H1 (cell line): ENCODE results near the gene FIBIN. TPM values are rescaled to one million over a fixed set of nuclear protein-coding genes. Genes with fewer than 3 reads are reported as not detected.

Experiments
- CTCF ChIA-PET: fragments of 300-600 bp; sonication (Branson Sonifier 250); formaldehyde crosslinking; loops from one replicate; lab custom pipeline; 2021; ENCODE audit not compliant: partially characterized antibody; lab: Charles Lee
- POLR2A ChIA-PET: fragments of 300-600 bp; sonication (Branson Sonifier 250); formaldehyde crosslinking; loops from one replicate; lab custom pipeline; 2021; ENCODE audit warnings: inconsistent platforms; ENCODE audit not compliant: partially characterized antibody; lab: Charles Lee
- DNase-seq, 2 experiments: peaks; one replicate each; pipeline versions ENCODE4 v3.0.0 to v3.0.0-alpha.2; 2010 to 2022; ENCODE audit warnings: low spot score in 2 of 2, low read depth in 1 of 2, mixed read lengths in 1 of 2
- FAIRE-seq: peaks from 2 replicates; lab custom pipeline; 2011; peaks lifted over from hg19 to GRCh38; lab: Jason Lieb, UNC
- H2AFZ ChIP-seq: 2 replicates; pipeline ENCODE4 v1.8.1; 2012; ENCODE audit warnings: low read length, inconsistent platforms
- H2AK5ac ChIP-seq: 2 replicates; pipeline ENCODE4 v1.6.1; 2013; ENCODE audit warnings: low read depth, low read length
- H2BK120ac ChIP-seq: replicated peaks from 2 replicates; pipeline ENCODE3; 2013; ENCODE audit warnings: low read depth, low read length, inconsistent platforms
- H2BK12ac ChIP-seq: 2 replicates; pipeline ENCODE4 v1.6.1; 2013; ENCODE audit warnings: low read depth, low read length
- H2BK15ac ChIP-seq: 2 replicates; pipeline ENCODE4 v1.6.1; 2013; ENCODE audit warnings: low read length
- H2BK20ac ChIP-seq: 2 replicates; pipeline ENCODE4 v1.6.1; 2013; ENCODE audit warnings: low read length
- H2BK5ac ChIP-seq: 2 replicates; pipeline ENCODE4 v1.6.1; 2013; ENCODE audit warnings: low read depth, low read length
- H3K14ac ChIP-seq: 2 replicates; pipeline ENCODE4 v1.6.1; 2013; ENCODE audit warnings: inconsistent platforms; ENCODE audit not compliant: insufficient read length
- H3K18ac ChIP-seq: 2 replicates; pipeline ENCODE4 v1.6.1; 2013; ENCODE audit warnings: low read length; ENCODE audit errors: extremely low read depth
- H3K23ac ChIP-seq: 2 replicates; pipeline ENCODE4 v1.6.1; 2013; ENCODE audit warnings: inconsistent platforms; ENCODE audit not compliant: insufficient read length
- H3K23me2 ChIP-seq: 2 replicates; pipeline ENCODE4 v1.6.1; 2013; ENCODE audit warnings: low read depth, low read length
- H3K27ac ChIP-seq: 2 replicates; pipeline ENCODE4 v1.6.1; 2011; ENCODE audit warnings: low read depth, low read length, inconsistent platforms
- H3K27me3 ChIP-seq, 4 experiments: replicated peaks in 1 of 4; 1 replicate in 1 of 4; 2 replicates in 3 of 4; pipeline versions ENCODE4 v1.6.1 to v1.8.1; 2011 to 2013; ENCODE audit warnings: low read length in 3 of 4, mild to moderate bottlenecking in 3 of 4, inconsistent platforms in 2 of 4, mixed read lengths in 2 of 4, moderate library complexity in 1 of 4; ENCODE audit not compliant: control insufficient read depth in 3 of 4, insufficient read depth in 3 of 4; ENCODE audit errors: extremely low read depth in 1 of 4
- H3K36me3 ChIP-seq, 4 experiments: 2 replicates each; pipeline versions ENCODE4 v1.6.1 to v1.8.1; 2011 to 2013; ENCODE audit warnings: mild to moderate bottlenecking in 4 of 4, low read length in 3 of 4, moderate library complexity in 2 of 4, control low read depth in 1 of 4, inconsistent platforms in 1 of 4; ENCODE audit not compliant: insufficient read depth in 4 of 4, control insufficient read depth in 2 of 4
- H3K4ac ChIP-seq: replicated peaks from 2 replicates; pipeline ENCODE3; 2013; ENCODE audit warnings: low read length, low read depth, mixed read lengths, inconsistent platforms; ENCODE audit not compliant: insufficient read length
- H3K4me1 ChIP-seq, 4 experiments: replicated peaks in 1 of 4; 1 replicate in 1 of 4; 2 replicates in 3 of 4; pipeline versions ENCODE4 v1.6.1 to v1.8.1; 2011 to 2013; ENCODE audit warnings: low read length in 3 of 4, inconsistent platforms in 2 of 4, mixed read lengths in 1 of 4; ENCODE audit not compliant: insufficient read depth in 4 of 4, control insufficient read depth in 3 of 4
- H3K4me2 ChIP-seq, 2 experiments: 2 replicates each; pipeline versions ENCODE4 v1.6.1 to v1.8.1; 2011 to 2013; ENCODE audit warnings: low read depth in 2 of 2, low read length in 2 of 2, control low read depth in 1 of 2, inconsistent platforms in 1 of 2, mild to moderate bottlenecking in 1 of 2; ENCODE audit not compliant: insufficient read depth in 1 of 2
- H3K4me3 ChIP-seq, 4 experiments: fragments of 200-600, 300-600 bp in 1 of 4; sonication (generic), shearing (Covaris generic), sonication (Bioruptor Twin) in 1 of 4; 2 replicates each; pipeline versions ENCODE4 v1.5.1 to v1.8.1; 2011 to 2016; ENCODE audit warnings: low read length in 4 of 4, low read depth in 3 of 4, control low read depth in 2 of 4, inconsistent platforms in 2 of 4, mild to moderate bottlenecking in 2 of 4, mixed read lengths in 1 of 4, moderate library complexity in 1 of 4; ENCODE audit not compliant: insufficient read depth in 2 of 4; ENCODE audit errors: extremely low read depth in 1 of 4
- H3K56ac ChIP-seq: replicated peaks from 2 replicates; pipeline ENCODE3; 2013; ENCODE audit warnings: low read depth, mild to moderate bottlenecking, mixed read lengths, low read length, inconsistent platforms; ENCODE audit not compliant: insufficient read length
- H3K79me1 ChIP-seq: 2 replicates; pipeline ENCODE4 v1.6.1; 2013; ENCODE audit warnings: low read depth, low read length, control low read depth
- H3K79me2 ChIP-seq, 2 experiments: 2 replicates each; pipeline versions ENCODE4 v1.6.1 to v1.8.1; 2012 to 2013; ENCODE audit warnings: low read length in 2 of 2, mild to moderate bottlenecking in 2 of 2, inconsistent platforms in 1 of 2; ENCODE audit not compliant: insufficient read depth in 2 of 2, control insufficient read depth in 1 of 2
- H3K9ac ChIP-seq, 4 experiments: replicated peaks in 1 of 4; 1 replicate in 1 of 4; 2 replicates in 3 of 4; pipeline versions ENCODE4 v1.6.1 to v1.8.1; 2011 to 2013; ENCODE audit warnings: low read depth in 3 of 4, low read length in 3 of 4, control low read depth in 2 of 4, mild to moderate bottlenecking in 2 of 4, moderate library complexity in 2 of 4, inconsistent platforms in 1 of 4; ENCODE audit errors: extremely low read depth in 1 of 4
- H3K9me3 ChIP-seq, 2 experiments: 2 replicates each; pipeline versions ENCODE4 v1.6.1 to v1.8.1; 2012 to 2013; ENCODE audit warnings: mild to moderate bottlenecking in 2 of 2, moderate library complexity in 2 of 2, control low read depth in 1 of 2, inconsistent platforms in 1 of 2, low read depth in 1 of 2, low read length in 1 of 2, mixed read lengths in 1 of 2; ENCODE audit not compliant: insufficient read depth in 2 of 2
- H4K20me1 ChIP-seq, 2 experiments: replicated peaks in 1 of 2; 2 replicates each; pipeline versions ENCODE3 to v1.8.1; 2011 to 2013; ENCODE audit warnings: inconsistent platforms in 2 of 2, low read length in 2 of 2, mild to moderate bottlenecking in 1 of 2; ENCODE audit not compliant: insufficient read depth in 2 of 2, control insufficient read depth in 1 of 2
- H4K5ac ChIP-seq: 2 replicates; pipeline ENCODE4 v1.6.1; 2013; ENCODE audit warnings: low read length, low read depth, mixed read lengths, inconsistent platforms; ENCODE audit not compliant: insufficient read length
- H4K8ac ChIP-seq: 2 replicates; pipeline ENCODE4 v1.8.0; 2013; ENCODE audit warnings: mild to moderate bottlenecking, moderate library complexity, low read length, inconsistent platforms; ENCODE audit not compliant: insufficient read depth; ENCODE audit errors: extremely low read depth
- H4K91ac ChIP-seq: replicated peaks from 2 replicates; pipeline ENCODE3; 2013; ENCODE audit warnings: low read length, mixed read lengths, inconsistent platforms; ENCODE audit not compliant: insufficient read length
- BRCA1 ChIP-seq: IDR thresholded peaks from 2 replicates; pipeline ENCODE4 v1.6.1; 2012; ENCODE audit warnings: low read depth, low read length, improper control_type of control experiment
- CEBPB ChIP-seq: IDR thresholded peaks from 2 replicates; pipeline ENCODE4 v1.6.1; 2012; ENCODE audit warnings: low read depth, low read length
- CREB1 ChIP-seq: IDR thresholded peaks from 2 replicates; pipeline ENCODE4 v1.6.1; 2012; ENCODE audit warnings: inconsistent platforms
- HDAC6 ChIP-seq: IDR thresholded peaks from one replicate; pipeline ENCODE4 v1.7.1; 2012; ENCODE audit warnings: low read depth, mild to moderate bottlenecking, inconsistent platforms, low read length, moderate library complexity
- JUN ChIP-seq: IDR thresholded peaks from 2 replicates; pipeline ENCODE4 v1.6.1; 2011; ENCODE audit warnings: low read depth, mild to moderate bottlenecking, improper control_type of control experiment, low read length
- KDM4A ChIP-seq: IDR thresholded peaks from one replicate; pipeline ENCODE4 v1.7.1; 2012; ENCODE audit warnings: low read depth, mild to moderate bottlenecking, moderate library complexity, low read length, inconsistent platforms; ENCODE audit not compliant: severe bottlenecking
- KDM5A ChIP-seq: fragments of 200-600 bp; IDR thresholded peaks from 2 replicates; pipeline ENCODE4 v1.7.1; 2012; ENCODE audit warnings: mild to moderate bottlenecking, low read length, inconsistent platforms, mixed read lengths
- POLR2AphosphoS5 ChIP-seq: IDR thresholded peaks from 2 replicates; pipeline ENCODE4 v1.6.1; 2011; ENCODE audit warnings: low read depth, low read length
- RAD21 ChIP-seq, 2 experiments: IDR thresholded peaks in 1 of 2; conservative IDR thresholded peaks in 1 of 2; 2 replicates each; pipeline ENCODE4 v1.6.1; 2011; ENCODE audit warnings: low read depth in 2 of 2, low read length in 2 of 2, improper control_type of control experiment in 1 of 2, inconsistent platforms in 1 of 2, mild to moderate bottlenecking in 1 of 2, moderate library complexity in 1 of 2
- RFX5 ChIP-seq: IDR thresholded peaks from 2 replicates; pipeline ENCODE4 v1.6.1; 2011; ENCODE audit warnings: low read depth, low read length, improper control_type of control experiment, borderline replicate concordance
- RXRA ChIP-seq: IDR thresholded peaks from 2 replicates; pipeline ENCODE4 v1.6.1; 2011; ENCODE audit warnings: low read depth, mild to moderate bottlenecking, low read length, moderate library complexity; ENCODE audit not compliant: insufficient read depth
- SUZ12 ChIP-seq: fragments of 200-600 bp; sonication (generic); IDR thresholded peaks from 2 replicates; pipeline ENCODE4 v1.6.1; 2012; ENCODE audit warnings: mild to moderate bottlenecking, inconsistent platforms, low read length, moderate library complexity, mixed read lengths
- TAF1 ChIP-seq: IDR thresholded peaks from 2 replicates; pipeline ENCODE4 v1.6.1; 2011; ENCODE audit warnings: mild to moderate bottlenecking, low read depth, low read length
- polyA plus RNA-seq, 7 experiments: library from polyadenylated mRNA; depleted of rRNA in 3 of 7; stranded (reverse) in 5 of 7; unstranded in 2 of 7; fragments of >200 nt in 5 of 7; fragments of 200-250 nt in 2 of 7; gene quantifications; 1 replicate in 5 of 7; 2 replicates in 1 of 7; 4 replicates in 1 of 7; pipeline versions ENCODE4 v1.2.1 to v1.2.3, GENCODE V29; 2011 to 2013; ENCODE audit warnings: missing spikeins in 2 of 7, mixed read lengths in 2 of 7
- total RNA-seq: library from RNA; stranded (reverse); fragmentation: NEBNext Ultra II Directional; extraction: Animal tissue kit (Norgen Biotek cat#: 25700); gene quantifications from 2 replicates; pipeline ENCODE4 v1.2.1, GENCODE V29; 2021
- TF ChIP-seq, protein P1 (sequence below): IDR thresholded peaks from 2 replicates; pipeline ENCODE4 v1.6.1; 2012; ENCODE audit warnings: inconsistent platforms

Gene FIBIN
- total and polyA plus RNA-seq, 2 of the 8 experiments (the other 6 are each of a cell fraction or from before 2014, with no cell fraction given) = 0.38 to 0.45 TPM

DNA sequence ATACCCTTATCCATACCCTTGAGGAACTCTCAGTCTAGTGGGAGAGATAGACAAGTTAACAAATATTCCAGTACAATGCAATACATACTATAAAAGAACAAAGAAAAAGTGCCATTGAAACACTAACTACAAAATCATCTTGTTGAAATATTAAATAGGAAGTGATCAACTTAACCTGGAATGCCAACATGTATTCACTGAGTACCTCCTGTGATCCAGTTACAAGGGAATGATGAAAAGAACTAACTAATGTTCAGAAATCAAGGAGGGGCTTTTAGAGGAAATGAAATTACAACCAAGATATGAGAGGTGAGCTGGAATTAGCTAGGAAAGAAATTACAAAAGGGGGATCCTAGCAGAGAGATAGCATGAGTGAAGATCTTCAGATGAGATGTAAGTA is 6.2 kb upstream of the FIBIN start:
- Histone ChIP-seq H3K23me2 (no peaks in the 10 kb centered on the region), H4K91ac (no peak overlapping the region), H3K79me1 (no peaks in the 10 kb centered on the region), H3K14ac (no peak overlapping the region), H3K4me3 (no peak overlapping the region), H3K27ac (no peak overlapping the region), H3K4me1 (peaks cover 0 to 2% (median 0%) of the 10 kb centered on the region in 4 experiments; a peak in 2 of 7 replicates), H2BK20ac (no peak overlapping the region), H4K20me1 (no peaks in the 10 kb centered on the region), H3K79me2 (no peaks in the 10 kb centered on the region), H2BK15ac (no peak overlapping the region), H4K5ac (no peak overlapping the region), H3K23ac (no peak overlapping the region), H2BK5ac (no peak overlapping the region), H3K56ac (no peak overlapping the region), H3K4ac (no peak overlapping the region), H2AK5ac (no peak overlapping the region), H2BK120ac (no peak overlapping the region), H4K8ac (no peak overlapping the region), H3K9ac (no peak overlapping the region), H3K9me3 (no peaks in the 10 kb centered on the region), H2BK12ac (no peak overlapping the region), H3K27me3 (no peaks in the 10 kb centered on the region), H3K18ac (no peak overlapping the region), H2AFZ (no peak overlapping the region), H3K4me2 (no peak overlapping the region), H3K36me3 (no peaks in the 10 kb centered on the region)
- ChIA-PET POLR2A (no interaction called here), CTCF (no interaction called here)
- FAIRE-seq = no peak
- DNase-seq = no peak
- TF ChIP-seq CREB1 = no peak
- no peak for TF ChIP-seq KDM5A
- TF ChIP-seq, protein P1, sequence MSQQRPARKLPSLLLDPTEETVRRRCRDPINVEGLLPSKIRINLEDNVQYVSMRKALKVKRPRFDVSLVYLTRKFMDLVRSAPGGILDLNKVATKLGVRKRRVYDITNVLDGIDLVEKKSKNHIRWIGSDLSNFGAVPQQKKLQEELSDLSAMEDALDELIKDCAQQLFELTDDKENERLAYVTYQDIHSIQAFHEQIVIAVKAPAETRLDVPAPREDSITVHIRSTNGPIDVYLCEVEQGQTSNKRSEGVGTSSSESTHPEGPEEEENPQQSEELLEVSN = no peak
- no peak for TF ChIP-seq HDAC6
- TF ChIP-seq KDM4A = no peak
- no peak for TF ChIP-seq SUZ12
- no peak for TF ChIP-seq TAF1
- no peak for TF ChIP-seq RXRA
- no peak for TF ChIP-seq RAD21 (IDR thresholded peaks at IDR 0.05 in 1 of 2, conservative IDR thresholded peaks at IDR 0.05 in 1 of 2; ENCODE audit: low read depth in 2 of 2, low read length in 2 of 2)
- no peak for TF ChIP-seq RFX5
- TF ChIP-seq CEBPB = no peak
- no peak for TF ChIP-seq POLR2AphosphoS5
- TF ChIP-seq JUN = no peak
- no peak for TF ChIP-seq BRCA1
